ENCODE results near the gene ARHGEF19. TPM values are rescaled to one million over a fixed set of nuclear protein-coding genes. Genes with fewer than 3 reads are reported as not detected.

The ARHGEF19 gene
- total and polyA plus RNA-seq, 2 of the 13 experiments (the other 11 are each of a cell fraction or from before 2014, with no cell fraction given), result 1.7 to 1.8 TPM

- TF ChIP-seq ZNF574 (CRISPR knock-in tag; IDR thresholded peaks at IDR 0.05), result peak; percentile 57
- peak; percentile 43 for TF ChIP-seq GATAD1 (CRISPR knock-in tag; IDR thresholded peaks at IDR 0.05)
- TF ChIP-seq HMG20A (CRISPR knock-in tag; IDR thresholded peaks at IDR 0.05; ENCODE audit: borderline replicate concordance), result peak; percentile 57; the same call in 1 of the 2 replicates
- no peak for TF ChIP-seq KDM2A (CRISPR knock-in tag; IDR thresholded peaks at IDR 0.05; ENCODE audit: borderline replicate concordance, low read depth)
- TF ChIP-seq HNF1A (IDR thresholded peaks at IDR 0.05; ENCODE audit: low read depth), result no peak
- TF ChIP-seq HNF1A (CRISPR knock-in tag; IDR thresholded peaks at IDR 0.05; ENCODE audit: borderline replicate concordance), result peak; percentile 52; the same call in 1 of the 2 replicates
- TF ChIP-seq ZZZ3 (CRISPR knock-in tag; IDR thresholded peaks at IDR 0.05; ENCODE audit: borderline replicate concordance), result no peak
- no peak for TF ChIP-seq TMF1 (CRISPR knock-in tag; IDR thresholded peaks at IDR 0.05; ENCODE audit: low read depth)
- TF ChIP-seq USF2 (IDR thresholded peaks at IDR 0.05; ENCODE audit: low read depth, low read length), result no peak
- TF ChIP-seq USF2 (CRISPR knock-in tag; IDR thresholded peaks at IDR 0.05; ENCODE audit: borderline replicate concordance), result 0 out of 2 replicates have a peak, but pooled peaks have one; percentile 40
- no peak for TF ChIP-seq AFF4 (CRISPR knock-in tag; IDR thresholded peaks at IDR 0.05)
- TF ChIP-seq PLSCR1 (CRISPR knock-in tag; IDR thresholded peaks at IDR 0.05; ENCODE audit: borderline replicate concordance), result no peak
Measured at GRCh38 chr1:16164213-16165072, 48.0 kb downstream of the ARHGEF19 start (continued).

Data from HepG2 (cell line).